ENCODE results near the gene ZBTB42.

ZBTB42 gene

GRCh38 chr14:104795781-104796686 is 4.9 kb upstream of the ZBTB42 start:
- DNase-seq (ENCODE audit: low read depth in 2 of 2) = peak in 1 of 2 experiments; percentile 48

- DNase-seq (ENCODE audit: low read depth in 2 of 2) = no peak
These were observed 4.2 kb upstream of the ZBTB42 start for GRCh38 chr14:104796687-104797081.

DNA sequence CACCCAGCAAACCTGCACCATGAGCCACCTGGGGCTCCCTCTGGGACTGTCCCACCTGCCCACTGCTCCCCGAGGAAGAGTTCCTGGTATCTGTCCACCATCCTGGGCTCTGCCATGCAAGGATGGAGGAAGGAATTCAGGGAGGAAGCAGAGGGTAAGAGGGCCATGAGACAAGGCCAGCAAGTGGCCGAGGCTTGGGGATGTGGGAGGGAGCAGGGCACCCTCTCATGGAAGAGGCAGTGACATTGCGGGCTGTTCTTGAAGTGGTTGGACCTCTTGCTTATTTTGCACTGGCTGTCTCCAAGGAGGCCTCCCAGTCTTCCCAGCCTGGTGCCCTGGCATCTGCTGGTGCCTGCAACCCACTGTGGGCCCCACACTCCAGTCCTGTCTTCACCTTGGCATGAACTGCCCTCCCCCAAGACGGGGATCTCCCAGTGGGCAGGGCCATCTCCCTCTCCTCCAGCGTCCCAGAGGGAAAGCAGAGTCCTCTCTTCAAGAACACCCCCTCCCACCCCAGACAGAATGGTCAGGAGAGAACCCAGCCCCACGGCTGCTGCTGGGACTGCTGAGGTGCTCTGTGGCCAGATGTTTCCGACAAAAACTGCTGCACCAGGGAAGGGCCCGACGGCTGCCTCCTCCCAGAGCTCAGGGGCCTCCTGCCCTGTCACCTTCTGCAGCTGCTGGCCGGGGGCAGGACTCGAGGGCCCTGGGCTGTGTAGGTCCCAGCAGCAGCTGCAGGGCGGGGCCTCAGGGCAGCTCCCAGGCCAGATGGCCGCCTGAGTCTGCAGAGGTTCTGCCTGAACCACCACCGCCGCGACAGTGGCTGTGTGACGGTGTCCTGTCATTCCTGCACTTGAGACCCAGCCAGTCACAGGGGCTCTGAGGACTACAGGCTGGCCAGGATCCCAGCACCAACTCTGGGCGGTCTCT is 3.5 kb upstream of the ZBTB42 start:
- DNase-seq (ENCODE audit: low read depth in 2 of 2) = no peak

- no peak for DNase-seq (ENCODE audit: low read depth in 2 of 2)
These were observed 2.3 kb upstream of the ZBTB42 start for GRCh38 chr14:104798300-104799243.

GRCh38 chr14:104799244-104800014 is 1.5 kb upstream of the ZBTB42 start:
- no peak for DNase-seq (ENCODE audit: low read depth in 2 of 2)

DNA sequence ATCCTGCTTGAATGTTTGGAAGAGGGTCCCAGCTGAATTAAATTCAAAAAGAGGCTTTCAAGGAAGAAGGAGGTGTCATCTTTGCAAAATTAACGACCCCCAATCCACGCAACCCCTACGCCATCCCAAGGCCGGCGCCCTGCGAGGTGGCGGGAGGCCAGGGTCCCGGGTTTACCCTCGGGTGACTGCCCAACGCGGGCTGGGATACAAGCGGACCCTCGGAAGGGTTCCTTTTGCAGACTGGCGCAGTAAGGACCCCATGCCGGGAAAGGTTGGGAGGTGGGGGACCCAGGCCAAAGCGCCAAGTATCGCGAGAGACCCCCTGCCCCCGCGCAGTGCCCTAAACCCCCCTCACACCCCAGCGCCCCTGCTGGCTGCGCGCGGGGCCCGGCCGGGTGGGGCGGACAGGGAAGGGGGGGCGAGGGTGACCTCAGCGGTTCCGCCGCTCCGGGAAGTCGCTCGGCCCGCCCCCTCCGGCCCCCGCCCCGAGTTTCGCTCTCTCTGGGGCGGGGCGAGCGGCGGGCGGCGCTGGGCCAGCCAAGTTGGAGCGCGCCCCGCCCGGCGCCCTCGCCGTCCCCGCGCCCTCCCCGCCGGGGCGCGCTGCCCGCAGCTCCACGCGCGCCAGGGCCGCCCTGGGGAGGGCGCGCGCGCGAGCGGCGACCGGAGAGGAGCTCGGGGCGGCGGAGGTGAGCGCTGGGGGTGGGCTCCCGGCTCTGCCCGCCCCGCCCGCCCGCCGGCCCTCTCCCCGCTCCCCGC is 708 bp upstream of the ZBTB42 start:
- peak; percentile 47 to 69 for DNase-seq (ENCODE audit: low read depth in 2 of 2)

GRCh38 chr14:104801520-104802393 is 856 bp downstream of the ZBTB42 start:
- no peak for DNase-seq (ENCODE audit: low read depth in 2 of 2)

DNA sequence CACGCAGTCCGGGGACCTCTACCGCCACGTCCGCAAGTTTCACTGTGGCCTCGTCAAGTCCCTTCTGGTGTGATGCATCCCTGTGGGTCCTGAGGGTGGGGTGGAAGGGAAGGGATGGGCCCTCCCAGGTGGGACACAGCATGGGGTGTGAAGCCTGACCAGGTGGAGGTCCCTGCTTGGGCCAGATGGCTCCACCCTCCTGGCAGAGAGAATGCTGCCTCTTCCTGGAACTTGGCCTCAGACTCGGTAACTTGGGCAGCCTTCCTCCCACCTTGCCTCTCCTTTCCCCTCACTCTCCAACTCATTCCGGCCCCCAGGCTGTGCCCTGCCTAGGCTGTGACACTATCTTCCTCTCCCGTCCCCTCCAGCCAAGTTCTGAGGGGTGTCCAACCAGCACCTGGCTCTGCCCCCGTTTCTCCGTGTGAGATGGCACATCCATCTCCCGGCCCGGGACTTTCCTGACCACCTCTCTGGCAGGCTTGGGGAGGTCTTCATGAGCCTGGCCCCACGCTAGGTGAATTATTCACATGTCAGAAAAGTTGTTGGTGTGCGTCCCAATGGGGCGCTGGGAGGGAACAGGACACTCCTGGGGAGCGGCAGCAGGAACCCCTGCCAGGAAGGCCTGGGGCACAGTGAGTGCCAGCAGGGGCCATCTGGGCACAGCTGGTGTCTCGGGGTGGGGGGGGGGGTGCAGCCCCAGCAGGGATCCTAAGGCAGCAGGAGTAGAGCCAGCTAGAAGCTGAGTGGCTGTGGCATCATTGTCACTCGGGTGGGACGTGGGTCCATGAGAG is 1.7 kb downstream of the ZBTB42 start:
- DNase-seq (ENCODE audit: low read depth in 2 of 2) = no peak

DNA sequence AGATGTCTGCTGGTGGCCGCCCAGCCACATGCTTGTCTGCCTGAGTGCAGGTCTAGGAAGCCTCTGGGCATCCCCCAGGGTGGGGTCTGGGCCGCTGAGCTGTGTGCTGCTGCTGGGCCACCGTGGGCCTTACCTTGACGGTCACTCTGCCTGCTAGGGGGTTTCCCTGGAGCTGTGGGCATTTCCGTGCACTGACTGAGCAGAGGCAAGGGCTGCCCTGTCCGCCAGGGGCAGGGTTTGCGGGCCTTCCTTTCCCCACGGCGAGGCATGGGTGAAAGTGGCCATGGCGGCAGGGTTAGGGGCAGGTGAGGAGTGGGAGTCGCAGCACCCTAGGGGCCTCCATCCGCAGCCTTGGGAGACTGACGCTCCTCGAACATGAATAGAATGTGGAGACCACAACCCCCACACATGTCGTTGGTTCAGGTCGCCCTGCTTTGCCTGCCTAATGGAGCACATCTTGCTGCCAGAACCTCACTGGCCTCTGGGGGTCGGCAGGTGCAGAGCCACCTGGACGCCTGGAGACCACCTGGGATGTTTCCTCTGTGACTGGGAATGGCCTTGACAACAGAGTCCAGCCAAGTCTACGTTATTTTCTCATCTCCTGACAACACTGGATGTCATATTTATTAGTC is 2.5 kb downstream of the ZBTB42 start:
- DNase-seq (ENCODE audit: low read depth in 2 of 2) = no peak

DNA sequence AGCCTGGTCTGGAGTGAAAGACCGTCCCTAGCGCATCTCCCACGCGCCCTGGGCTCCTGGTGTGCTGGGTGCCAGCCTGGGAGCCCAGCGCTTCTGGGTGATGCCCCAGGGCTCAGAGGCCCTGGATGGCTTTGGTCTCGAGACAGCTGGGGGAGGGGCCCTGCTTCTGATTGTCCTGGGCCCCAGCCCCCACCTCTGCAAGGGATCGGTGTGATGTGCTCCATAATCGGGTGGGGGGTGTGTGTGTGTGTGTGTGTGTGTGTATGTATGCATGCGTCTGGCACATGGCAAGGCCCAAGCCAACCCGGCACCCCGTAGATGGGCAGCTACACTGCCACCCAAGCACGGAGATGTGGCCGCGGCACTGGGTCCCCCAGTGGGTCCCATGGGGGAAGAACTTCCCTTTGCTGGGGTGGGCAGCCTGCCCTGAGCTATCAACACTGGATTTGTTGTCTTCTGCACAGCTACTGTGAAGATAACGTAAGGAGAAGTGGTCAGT is 3.1 kb downstream of the ZBTB42 start:
- DNase-seq (ENCODE audit: low read depth in 2 of 2) = no peak

DNA sequence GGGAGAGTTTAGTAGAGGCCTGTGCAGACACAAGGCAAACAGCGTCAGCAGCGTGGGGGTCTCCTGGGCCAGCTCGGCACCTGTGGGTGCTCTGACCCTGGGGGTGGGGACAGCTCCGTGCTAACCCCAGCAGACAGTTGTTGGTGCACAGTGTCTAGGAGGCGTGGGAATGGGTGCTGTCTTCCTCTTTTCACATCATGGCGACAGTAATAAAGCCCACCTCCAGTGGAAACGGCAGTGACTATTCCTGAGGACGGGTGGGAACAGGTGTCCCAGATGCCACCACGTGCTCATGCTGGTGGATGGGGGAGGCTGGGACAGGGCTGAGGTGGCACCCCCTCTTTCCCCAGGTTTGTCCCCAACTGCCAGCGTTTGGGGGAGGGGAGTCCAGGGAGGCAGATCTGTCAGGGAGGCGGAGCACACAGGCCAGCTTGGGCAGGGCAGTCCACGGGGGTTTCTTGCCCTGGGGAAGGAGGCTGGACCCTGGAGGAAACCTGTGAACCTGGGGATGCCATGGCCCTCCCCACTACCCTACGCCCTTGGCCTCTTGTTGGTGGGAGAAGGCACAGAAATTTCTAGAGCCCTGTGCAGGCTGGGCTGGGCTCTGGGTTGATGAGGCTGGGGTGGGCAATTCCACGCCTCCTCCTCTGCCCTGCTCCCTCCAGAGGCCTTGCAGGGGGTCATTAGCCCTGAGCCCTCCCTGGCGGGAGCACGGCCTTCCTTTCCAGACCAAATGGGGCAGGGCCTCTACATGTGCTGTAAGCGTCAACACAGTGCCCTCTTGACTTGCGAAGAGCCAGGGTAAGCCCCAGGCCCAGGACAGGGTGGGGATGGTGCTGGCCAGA is 3.8 kb downstream of the ZBTB42 start:
- no peak for DNase-seq (ENCODE audit: low read depth in 2 of 2)

DNA sequence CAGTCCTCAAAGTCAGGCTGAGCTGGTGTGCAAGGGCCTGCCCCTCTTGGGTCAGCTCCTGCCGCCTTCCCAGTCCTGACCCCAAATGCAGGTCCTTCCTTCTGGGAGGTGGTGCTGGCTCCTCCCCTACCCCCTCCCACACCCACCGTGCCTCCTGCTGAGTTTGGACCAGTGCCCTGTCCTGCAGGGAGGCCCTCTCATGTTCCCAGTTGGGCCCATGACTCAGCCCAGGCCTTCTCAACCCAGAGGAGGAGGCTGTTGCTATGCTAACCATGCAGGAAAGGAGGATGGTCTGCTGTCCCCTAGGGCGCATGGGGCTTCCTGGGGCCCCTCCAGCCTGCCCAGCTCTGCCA is 4.4 kb downstream of the ZBTB42 start:
- DNase-seq (ENCODE audit: low read depth in 2 of 2) = no peak

DNA sequence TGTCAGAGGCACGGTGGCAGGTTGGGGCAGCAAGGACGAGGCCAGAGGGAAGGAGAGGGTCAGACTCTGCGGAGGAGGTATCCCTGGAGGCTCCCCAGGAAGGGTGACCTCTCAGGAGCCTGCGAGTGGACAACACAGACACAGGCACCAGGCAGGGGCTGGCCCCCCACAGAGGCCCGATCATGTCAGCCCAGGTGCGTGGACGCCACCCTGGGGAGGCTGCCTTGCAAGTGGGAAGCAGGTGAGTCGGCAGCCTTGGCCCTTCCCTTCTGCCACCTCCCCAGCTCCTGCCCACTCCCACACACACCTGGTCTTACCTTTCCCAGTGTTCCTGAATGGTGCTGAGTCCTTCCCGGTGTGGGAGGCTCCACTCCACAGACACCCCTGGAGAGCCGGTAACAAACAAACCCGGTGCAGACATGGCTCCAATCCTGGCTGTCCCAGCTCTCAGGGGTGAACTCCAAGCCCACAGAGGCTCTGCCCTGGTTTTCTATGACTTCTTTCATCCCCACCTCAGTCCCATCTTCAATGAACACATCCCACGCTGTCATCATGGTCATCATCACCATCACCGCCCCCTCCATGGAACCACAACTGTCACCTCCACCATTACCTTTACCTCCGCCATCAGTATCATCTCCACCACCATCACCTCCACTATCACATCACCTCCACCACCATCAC is 5.2 kb downstream of the ZBTB42 start:
- no peak for DNase-seq (ENCODE audit: low read depth in 2 of 2)

DNA sequence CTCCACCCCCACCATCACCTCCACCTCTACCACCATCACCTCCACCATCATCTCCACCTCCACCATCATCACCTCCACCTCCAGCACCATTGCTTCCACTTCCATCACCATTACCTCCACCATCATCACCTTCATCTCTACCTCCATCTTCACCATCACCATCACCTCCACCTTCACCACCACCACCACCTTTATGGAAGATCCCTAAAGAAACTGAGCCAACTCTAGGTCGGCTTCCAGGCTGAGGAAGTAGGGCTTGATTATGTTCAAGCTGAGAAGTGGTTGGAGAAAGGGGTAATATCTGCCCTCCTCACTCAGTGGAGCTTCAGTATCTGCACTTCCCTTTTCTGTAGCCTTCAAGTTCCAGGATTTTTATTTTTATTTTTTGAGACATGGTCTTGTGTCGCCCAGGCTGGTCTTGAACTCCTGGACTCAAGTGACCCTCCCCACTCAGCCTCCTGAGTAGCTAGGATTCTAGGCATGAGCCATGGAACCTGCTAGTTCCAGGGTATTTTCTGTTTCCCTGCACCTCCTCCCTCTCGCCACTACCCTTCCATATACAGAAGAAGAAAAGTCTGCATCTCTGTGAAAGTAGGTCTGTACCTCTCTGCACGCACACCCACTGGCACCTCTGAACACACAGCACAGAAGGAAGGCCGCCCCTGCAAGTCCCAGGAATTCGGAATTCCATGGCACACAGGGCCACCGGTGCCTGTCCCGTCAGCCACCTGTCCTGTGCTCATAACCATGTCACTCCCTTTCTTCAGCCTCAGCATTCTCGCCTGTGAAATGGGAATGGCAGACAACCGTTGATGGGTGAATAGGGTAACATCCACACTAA is 5.9 kb downstream of the ZBTB42 start:
- no peak for DNase-seq (ENCODE audit: low read depth in 2 of 2)

GRCh38 chr14:104808456-104808855 is 7.6 kb downstream of the ZBTB42 start:
- no peak for DNase-seq (ENCODE audit: low read depth in 2 of 2)

Measured in stimulated activated CD4-positive, alpha-beta T cell treated with anti-CD3 and anti-CD28 coated beads, Interleukin-12 subunit alpha, Interleukin-12 subunit beta, amount 100 ng/mL, for 24 hours (primary cell).